ENCODE measurements around the gene CALCR. TPM values are rescaled to one million over a fixed set of nuclear protein-coding genes. Genes with fewer than 3 reads are reported as not detected.
"Not testable (repeated sequence)": the region's sequence is repeated elsewhere in the genome, so short reads cannot be mapped to it uniquely, and the experiment has no call there.

CALCR gene
- total RNA-seq, 2 donors from 2014 or later, result not detected

DNA sequence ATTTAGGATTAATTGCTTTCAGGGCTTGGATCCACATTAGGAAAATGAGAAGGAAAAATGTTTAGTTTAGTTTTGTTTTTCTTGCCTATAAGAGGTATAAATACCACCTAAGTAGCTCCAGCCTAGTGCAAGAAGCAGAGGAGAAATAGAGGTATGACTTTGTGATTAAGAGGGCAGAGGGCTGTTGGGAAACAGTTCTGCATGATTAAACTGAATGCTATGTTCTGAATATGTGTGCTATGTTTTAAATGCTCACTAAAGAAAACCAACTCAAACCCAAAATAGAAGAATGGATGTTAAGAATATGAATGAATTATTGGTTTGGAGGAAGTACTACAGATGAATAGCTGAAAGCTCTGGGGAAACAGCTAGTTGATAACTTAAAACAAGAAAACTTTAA lies 7.6 kb downstream of the CALCR start:
- DNase-seq (no peak), ATAC-seq (no peak)
- intact Hi-C loops (cut with DNase I, micrococcal nuclease), result no loop called here

DNA sequence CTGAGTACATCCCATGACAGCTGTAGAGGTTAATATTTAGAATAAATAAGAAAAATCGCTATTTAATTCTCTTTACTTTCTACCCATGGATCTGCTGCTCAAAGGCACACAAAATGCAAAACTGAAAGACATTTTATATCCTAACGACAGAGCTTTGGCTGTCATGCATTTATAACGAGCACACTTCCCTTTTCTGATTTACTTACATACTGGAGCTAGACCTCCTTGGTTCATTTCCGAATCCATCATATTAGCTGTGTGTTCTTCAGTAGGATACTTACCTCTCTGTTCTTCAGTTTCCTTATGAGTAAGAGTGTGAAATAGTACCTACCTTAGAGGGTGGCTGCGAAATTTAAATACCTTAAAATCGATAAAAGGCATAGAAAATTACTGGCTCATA lies 10.9 kb downstream of the CALCR start:
- intact Hi-C loops (cut with DNase I, micrococcal nuclease), result no loop called here
- DNase-seq (no peak), ATAC-seq (no peak)

GRCh38 chr7:93562936-93563335 lies 11.6 kb downstream of the CALCR start:
- intact Hi-C loops (cut with DNase I, micrococcal nuclease), result no loop called here
- no peak for ATAC-seq
- no peak for DNase-seq

DNA sequence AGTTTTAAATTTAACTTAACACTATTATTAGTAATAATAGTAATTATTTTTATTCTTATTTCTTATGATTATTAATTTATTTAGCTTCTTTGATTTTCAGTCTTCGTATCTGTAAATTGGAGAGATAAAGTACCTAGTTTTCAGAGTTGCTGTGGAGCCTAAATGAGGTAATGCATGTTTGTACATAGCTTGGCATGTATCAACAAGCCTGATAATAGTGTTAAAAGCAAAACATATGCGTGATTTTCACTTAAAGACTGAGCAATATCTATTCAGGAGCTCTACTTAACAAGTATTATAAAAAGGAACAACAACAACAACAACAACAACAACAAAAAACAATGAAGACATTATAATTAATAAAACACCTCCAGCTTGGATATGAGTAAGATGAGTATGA lies 12.4 kb downstream of the CALCR start:
- DNase-seq (no peak), ATAC-seq (no peak)
- intact Hi-C loops (cut with DNase I, micrococcal nuclease), result no loop called here

DNA sequence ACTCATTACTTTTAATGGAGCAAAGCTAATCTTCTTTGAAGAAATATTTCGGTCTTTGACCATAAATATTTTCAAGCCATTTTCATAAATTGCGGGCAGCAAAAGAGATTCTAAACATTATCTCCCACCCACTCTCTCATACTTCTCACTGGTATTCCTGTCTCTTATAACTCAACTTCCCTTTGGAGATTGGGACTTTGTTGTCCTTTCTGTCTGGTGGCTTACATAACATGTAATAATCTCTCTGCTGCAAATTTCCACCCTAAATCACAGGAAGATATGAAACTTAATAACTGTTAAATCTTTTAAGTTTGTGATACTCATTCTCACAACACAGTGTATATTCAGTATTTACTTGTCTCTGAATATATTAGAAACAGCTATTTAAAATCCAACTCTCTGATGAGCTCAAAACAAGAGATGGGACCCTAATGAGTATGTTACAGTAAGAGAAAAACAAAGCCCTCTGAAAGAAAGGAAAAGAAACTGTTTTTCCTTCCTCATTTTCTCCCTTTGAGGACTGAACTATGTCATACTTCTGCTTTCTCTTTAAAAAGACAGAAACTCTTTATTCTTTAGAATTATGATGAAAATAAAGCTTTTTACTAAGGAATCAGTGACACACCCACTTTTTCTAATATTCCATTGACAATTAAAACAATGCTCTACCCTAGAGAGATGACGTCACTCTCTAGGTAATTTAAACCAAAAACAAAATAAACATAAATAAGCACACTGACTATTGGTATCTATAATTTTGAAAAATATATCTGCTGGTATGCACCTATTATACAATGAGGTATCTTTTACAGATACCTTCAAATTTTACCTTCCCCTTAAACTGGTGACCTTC lies 14.7 kb downstream of the CALCR start:
- intact Hi-C loops (cut with DNase I, micrococcal nuclease), result loop anchor here in 1 of 2 donors (10.0 kb wide), 1 partner anchor 315 kb away; no protein-coding TSS in a partner anchor
- DNase-seq (no peak), ATAC-seq (no peak)

GRCh38 chr7:93558705-93559614 lies 15.6 kb downstream of the CALCR start:
- intact Hi-C loops (cut with DNase I, micrococcal nuclease), result loop anchor here in 1 of 2 donors (10.0 kb wide), 1 partner anchor 314 kb away; no protein-coding TSS in a partner anchor
- no peak for ATAC-seq
- DNase-seq, result no peak

- intact Hi-C loops (cut with DNase I, micrococcal nuclease), result loop anchor here in 1 of 2 donors (10.0 kb wide), 1 partner anchor 307 kb away; no protein-coding TSS in a partner anchor
- DNase-seq, result no peak
- no peak for ATAC-seq
These were observed 22.6 kb downstream of the CALCR start for GRCh38 chr7:93551931-93552330.

DNA sequence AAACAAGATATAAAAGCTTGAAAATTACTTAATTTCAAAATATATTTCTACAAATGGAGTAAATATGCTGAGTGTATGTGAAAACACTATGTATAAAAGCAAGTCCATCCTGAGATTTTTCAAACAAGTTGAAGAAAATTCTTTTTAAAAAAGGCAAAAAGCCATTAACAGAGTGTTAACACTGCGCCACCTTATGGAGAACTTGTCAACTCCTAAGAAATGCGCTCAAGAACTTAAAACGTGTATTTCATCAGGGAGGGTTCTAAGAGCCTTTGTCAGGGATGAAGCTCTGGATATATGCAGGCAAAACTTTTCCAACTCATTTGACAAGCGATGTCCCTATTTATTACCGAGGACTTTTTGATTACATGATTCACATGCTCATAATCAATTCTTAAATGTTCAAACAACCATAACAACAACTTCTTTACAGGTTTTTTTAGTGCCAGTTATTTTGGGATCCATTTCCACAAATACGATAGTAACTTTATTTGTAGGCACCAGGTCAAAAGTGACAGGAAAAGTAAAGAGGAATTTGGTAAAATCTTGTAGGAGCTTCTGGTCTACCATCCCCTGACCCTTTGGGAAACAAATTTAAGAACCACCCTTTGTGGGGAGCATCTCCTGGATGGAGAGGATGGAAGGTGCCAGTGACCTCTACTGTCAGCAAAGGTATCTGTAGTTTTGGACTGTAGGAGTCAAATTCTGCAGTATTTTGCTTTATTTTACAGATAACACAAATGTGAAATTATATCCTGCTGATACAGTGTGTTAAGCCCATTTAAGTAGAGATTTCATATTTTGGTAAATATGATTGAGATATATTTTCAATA lies 23.2 kb downstream of the CALCR start:
- intact Hi-C loops (cut with DNase I, micrococcal nuclease), result loop anchor here in 1 of 2 donors (10.0 kb wide), 1 partner anchor 306 kb away; no protein-coding TSS in a partner anchor
- DNase-seq (no peak), ATAC-seq (no peak)

GRCh38 chr7:93547716-93548115 lies 26.8 kb downstream of the CALCR start:
- ATAC-seq (no peak), DNase-seq (no peak)
- intact Hi-C loops (cut with DNase I, micrococcal nuclease), result no loop called here

DNA sequence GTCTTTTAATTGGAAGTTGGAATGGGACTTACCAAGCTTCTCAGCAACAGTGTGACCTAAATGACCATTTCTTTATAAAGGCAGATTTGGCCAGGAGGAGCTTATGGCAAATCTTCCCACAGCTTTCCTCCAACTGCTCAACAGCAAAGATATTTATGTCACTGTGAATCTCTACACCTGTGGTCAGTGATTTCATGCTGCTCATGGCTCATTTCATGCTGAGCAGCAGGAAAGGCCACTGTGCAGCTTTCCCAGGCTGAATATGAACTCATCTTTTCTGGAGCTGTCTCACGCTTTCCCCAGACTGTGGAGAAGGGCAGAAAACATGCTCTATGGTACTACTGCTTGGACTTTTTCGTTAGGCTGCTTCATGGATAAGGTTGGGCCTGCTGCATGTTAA lies 29.8 kb downstream of the CALCR start:
- DNase-seq (no peak), ATAC-seq (no peak)
- intact Hi-C loops (cut with DNase I, micrococcal nuclease), result no loop called here

GRCh38 chr7:93538061-93538460 lies 36.5 kb downstream of the CALCR start:
- intact Hi-C loops (cut with DNase I, micrococcal nuclease), result no loop called here
- ATAC-seq, result no peak
- no peak for DNase-seq

DNA sequence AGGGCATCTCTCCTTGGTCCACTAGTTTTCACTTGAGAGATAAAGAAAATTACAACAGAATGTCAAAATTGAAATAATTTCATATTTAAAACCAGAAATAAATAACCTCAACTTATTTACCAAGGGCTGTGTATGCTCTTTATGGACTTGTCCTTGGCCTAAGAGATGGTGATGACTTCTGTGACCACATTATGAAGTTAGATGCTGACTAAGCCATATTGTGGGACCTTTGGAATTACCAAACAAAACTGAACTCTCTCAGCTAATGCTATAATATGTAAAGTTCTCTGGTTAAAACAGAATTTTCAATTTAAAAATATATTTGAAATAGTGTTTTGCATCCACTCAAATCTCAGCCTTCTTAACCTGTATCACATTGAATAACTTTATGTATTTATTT lies 38.9 kb downstream of the CALCR start:
- intact Hi-C loops (cut with DNase I, micrococcal nuclease), result no loop called here
- ATAC-seq (no peak), DNase-seq (no peak)

- ATAC-seq, result no peak
- intact Hi-C loops (cut with DNase I, micrococcal nuclease), result no loop called here
- DNase-seq, result no peak
These were observed 43.8 kb downstream of the CALCR start for GRCh38 chr7:93530701-93531100.

- no peak for DNase-seq
- intact Hi-C loops (cut with DNase I, micrococcal nuclease), result no loop called here
- no peak for ATAC-seq
These were observed 57.7 kb downstream of the CALCR start for GRCh38 chr7:93516834-93517233.

- intact Hi-C loops (cut with DNase I, micrococcal nuclease), result no loop called here
- ATAC-seq (no peak), DNase-seq (no peak)
These were observed 59.4 kb downstream of the CALCR start for GRCh38 chr7:93515144-93515543.

DNA sequence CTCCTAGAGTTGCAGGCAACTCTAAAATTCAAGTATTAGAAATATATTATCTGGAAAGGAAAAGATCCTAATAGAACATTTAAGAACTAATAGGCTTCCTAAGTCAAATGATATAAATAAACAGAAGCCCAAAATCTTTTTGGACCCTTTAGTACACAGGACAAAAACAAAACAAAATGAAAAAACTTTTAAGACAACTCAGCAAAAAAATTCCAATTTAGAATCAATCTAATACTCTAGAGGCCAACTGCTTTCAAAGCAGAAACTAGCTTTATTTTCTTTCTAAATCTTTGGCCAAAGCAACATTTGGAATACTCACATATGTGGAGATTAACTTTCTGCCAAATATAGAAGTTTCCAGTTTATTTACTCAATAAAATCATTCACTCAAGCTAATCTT lies 65.2 kb downstream of the CALCR start:
- intact Hi-C loops (cut with DNase I, micrococcal nuclease), result no loop called here
- ATAC-seq, result no peak
- DNase-seq, result no peak

- ATAC-seq (no peak), DNase-seq (no peak)
- intact Hi-C loops (cut with DNase I, micrococcal nuclease), result no loop called here
These were observed 71.4 kb downstream of the CALCR start for GRCh38 chr7:93503088-93503487.

- DNase-seq; ATAC-seq; intact Hi-C loops (cut with DNase I, micrococcal nuclease): not testable (repeated sequence)
These were observed 82.7 kb downstream of the CALCR start for GRCh38 chr7:93491860-93492259.

Measured in left colon (tissue), 2 donors.